GM20000 (cell line): ENCODE results near the gene RBM18.

Experiments used
- DNase-seq: peaks from one replicate; pipeline ENCODE4 v3.0.0; 2012; ENCODE audit warnings: low spot score
- TF ChIP-seq, protein P1 (sequence below): IDR thresholded peaks from 2 replicates; pipeline ENCODE4 v1.5.1; 2012; ENCODE audit warnings: mild to moderate bottlenecking, control low read depth; ENCODE audit errors: extremely low read depth, missing control alignments

The RBM18 gene

DNA sequence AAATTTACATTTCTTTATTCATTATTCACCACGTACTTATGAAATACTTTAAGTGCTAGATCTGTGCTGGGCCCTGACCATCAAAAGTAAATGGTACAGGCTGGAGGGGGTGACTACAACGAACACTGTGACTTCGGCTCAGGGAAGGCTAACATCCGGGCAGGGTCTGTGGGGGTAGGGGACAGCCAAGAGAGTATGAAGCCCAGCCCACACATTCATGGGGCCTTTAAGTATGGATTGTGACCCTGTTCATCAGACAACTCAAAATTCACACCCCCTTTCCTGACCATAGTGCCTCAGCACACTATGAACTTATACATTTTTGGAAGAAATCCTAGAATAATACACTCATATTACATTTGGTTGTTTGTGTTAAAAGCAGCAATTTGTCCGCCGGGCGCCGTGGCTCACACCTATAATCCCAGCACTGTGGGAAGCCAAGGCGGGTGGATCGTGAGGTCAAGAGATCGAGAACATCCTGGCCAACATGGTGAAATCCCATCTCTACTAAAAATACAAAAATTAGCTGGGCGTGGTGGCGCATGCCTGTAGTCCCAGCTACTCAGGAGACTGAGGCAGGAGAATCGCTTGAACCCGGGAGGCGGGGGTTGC lies 71.6 kb downstream of the RBM18 start:
- no peak for DNase-seq
- TF ChIP-seq, protein P1, sequence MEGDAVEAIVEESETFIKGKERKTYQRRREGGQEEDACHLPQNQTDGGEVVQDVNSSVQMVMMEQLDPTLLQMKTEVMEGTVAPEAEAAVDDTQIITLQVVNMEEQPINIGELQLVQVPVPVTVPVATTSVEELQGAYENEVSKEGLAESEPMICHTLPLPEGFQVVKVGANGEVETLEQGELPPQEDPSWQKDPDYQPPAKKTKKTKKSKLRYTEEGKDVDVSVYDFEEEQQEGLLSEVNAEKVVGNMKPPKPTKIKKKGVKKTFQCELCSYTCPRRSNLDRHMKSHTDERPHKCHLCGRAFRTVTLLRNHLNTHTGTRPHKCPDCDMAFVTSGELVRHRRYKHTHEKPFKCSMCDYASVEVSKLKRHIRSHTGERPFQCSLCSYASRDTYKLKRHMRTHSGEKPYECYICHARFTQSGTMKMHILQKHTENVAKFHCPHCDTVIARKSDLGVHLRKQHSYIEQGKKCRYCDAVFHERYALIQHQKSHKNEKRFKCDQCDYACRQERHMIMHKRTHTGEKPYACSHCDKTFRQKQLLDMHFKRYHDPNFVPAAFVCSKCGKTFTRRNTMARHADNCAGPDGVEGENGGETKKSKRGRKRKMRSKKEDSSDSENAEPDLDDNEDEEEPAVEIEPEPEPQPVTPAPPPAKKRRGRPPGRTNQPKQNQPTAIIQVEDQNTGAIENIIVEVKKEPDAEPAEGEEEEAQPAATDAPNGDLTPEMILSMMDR, result no peak

DNA sequence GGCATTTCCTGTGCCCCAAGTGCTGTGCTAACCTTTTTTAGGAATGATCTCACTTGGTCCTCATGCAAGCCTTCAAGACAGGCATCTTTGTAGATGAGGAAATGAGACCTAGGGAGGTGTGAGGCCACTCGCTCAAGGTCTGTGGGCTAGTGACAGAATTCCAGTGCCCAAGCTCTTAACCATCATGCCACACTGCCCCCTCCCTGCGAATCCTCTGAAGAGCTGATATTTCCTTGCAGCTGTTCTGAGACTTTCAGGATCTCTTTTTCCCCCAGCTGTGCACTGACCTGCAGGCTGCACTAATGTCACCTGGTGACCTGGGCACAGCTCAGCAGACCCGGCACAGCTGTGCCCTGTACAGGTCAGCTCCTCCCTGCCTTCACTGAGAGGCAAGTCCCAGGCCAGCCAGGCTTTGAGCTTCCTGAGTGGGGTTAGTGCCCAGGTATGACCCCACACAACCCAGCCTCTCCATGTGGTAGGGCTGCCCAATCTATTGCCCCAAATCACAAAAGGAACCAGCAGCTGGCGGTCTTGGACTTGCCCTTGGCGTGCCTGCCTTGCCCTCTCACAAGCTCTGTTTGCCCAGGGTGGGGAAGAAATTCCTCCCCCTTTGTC lies 72.3 kb downstream of the RBM18 start:
- TF ChIP-seq, protein P1, result no peak
- DNase-seq, result no peak

DNA sequence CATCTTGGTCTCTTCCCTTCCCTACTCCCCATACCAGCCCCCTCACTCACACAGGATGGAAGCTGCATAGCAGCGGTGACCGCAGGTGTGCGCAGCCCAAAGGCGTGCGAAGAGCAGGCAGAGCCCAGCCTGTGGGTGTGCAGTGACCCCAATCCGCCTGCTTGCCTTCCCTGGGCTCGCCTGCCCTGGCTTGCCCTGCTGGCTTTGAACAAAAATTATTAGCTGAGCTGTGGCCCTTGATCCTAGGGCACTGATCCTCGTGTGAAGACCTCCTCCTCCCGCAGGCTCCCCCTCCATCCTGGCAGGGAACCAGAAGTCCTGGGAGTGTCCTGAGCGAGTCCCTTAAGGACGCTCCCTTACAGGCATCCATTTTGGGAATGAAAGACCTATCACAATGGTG lies 73.1 kb downstream of the RBM18 start:
- DNase-seq, result no peak
- TF ChIP-seq, protein P1, result no peak

DNA sequence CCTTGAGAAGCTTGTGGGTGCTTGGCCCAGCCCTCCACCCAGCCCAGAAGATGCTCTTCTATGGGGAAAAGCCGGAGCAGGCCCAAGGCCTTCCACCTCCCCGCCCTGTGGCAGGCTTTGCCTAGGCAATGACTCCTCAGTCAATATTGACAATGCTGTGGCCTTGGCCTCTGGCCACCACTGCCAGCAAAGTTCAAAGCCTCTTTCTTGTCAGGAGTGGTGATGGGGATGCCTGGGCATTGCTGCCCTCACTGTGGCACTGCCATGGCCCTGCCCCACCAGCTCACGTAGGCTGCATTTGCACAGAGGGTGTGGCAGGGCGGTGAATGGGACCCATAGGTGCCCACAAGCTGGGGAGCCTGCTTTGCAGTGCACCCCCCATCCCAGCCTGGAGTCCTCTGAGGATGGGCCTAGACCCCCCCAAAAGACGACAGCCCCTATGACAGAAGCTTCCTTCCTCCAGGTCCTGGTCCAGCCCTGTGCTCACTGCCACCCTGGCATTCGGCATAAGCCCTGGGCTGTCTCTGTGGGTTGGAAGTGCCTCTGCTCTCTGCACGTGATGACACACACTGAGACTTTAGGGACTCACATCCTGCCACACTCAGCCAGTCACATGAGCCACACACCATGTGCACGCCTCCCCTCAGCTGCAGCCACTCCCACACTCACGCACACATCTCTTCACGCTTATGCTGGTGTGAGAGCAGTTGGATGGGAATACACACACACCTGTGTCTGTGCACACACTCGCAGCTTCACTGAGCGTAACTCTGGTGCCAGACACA lies 73.9 kb downstream of the RBM18 start:
- DNase-seq, result no peak

DNA sequence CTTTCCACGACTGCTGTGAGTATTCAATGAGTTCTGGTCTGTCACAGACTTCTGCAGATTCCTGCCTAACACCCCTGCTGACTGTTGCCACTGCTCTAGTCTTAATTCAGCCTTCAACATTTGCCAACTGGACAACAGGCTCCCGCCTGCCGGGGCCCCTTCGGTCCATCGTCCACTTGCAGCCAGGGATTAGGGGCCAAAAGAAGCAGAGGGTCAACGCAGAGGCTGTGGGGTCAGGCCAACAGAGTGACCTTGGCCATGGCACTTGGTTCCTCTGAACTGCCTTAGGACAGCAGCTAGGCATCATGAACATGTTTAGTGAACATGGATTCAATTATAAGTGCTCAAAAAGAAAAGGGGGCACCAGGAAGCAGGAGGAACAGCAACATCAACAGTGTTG lies 76.3 kb downstream of the RBM18 start:
- TF ChIP-seq, protein P1, result no peak
- no peak for DNase-seq

More for the DNA sequence above, 73.9 kb downstream of the RBM18 start:
- TF ChIP-seq, protein P1, result no peak
